ENCODE data around the gene IGF1R. TPM values are rescaled to one million over a fixed set of nuclear protein-coding genes. Genes with fewer than 3 reads are reported as not detected.

The IGF1R gene
- total and polyA plus RNA-seq, 2 of the 13 experiments (the other 11 are each of a cell fraction or from before 2014, with no cell fraction given): 15.9 to 18.4 TPM

DNA sequence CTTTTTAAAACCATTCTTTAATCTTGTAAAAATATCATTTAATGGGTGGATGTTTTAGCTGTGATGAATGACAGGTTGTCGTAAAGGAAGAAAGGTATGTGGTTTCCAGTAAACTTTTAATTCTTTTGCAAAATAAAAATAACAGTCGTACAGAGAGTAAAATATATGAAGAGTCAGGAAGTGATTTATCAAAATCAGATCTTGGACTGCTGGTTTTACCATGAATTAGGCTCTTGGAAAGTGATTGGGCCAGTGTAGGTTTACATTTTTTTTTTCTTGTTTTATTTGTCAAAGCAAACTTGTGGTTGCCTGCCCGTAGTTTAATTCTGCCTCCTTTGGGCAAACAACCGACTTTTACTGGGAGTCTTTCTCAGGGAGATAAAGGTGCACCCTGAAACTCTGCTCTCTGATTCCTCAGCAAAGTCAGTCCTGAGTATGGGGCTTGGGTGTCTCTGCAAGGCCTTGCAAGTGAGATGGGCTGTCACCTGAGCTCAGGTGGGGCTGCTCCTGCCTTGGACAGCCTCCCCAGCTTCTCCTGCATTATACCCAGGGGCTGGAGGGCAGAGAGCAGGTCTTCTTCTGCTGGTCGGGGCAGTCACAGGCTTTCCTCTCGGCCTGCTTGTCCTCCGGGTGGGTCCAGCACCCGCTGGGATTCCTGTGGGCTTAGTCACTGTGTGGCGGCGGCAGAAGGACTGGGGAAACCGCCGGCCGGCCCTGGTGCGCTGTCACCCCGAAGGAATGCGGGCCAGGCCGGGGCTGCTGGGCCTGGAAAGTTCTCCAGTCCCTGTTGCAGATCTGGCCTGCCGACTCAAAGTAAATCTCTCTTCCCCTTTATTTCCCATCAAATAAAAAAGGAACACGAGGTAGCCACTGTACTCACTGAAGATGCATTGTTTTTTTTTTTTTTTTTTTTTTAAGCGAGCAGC, 79.0 kb downstream of the IGF1R start (continued):
- TF ChIP-seq FOXC1 (CRISPR knock-in tag; IDR thresholded peaks at IDR 0.05; ENCODE audit: borderline replicate concordance): no peak
- no peak for TF ChIP-seq NFYC (CRISPR knock-in tag; IDR thresholded peaks at IDR 0.05)
- TF ChIP-seq, protein P1, sequence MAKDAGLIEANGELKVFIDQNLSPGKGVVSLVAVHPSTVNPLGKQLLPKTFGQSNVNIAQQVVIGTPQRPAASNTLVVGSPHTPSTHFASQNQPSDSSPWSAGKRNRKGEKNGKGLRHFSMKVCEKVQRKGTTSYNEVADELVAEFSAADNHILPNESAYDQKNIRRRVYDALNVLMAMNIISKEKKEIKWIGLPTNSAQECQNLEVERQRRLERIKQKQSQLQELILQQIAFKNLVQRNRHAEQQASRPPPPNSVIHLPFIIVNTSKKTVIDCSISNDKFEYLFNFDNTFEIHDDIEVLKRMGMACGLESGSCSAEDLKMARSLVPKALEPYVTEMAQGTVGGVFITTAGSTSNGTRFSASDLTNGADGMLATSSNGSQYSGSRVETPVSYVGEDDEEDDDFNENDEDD (CRISPR knock-in tag; IDR thresholded peaks at IDR 0.05; ENCODE audit: borderline replicate concordance): peak; percentile 35; the same call in 1 of the 2 replicates
- no peak for TF ChIP-seq NR2F6 (IDR thresholded peaks at IDR 0.05)
- no peak; the same call in 1 of the 2 replicates for TF ChIP-seq NR2F6 (CRISPR knock-in tag; IDR thresholded peaks at IDR 0.05)
- no peak for TF ChIP-seq ZSCAN20 (CRISPR knock-in tag; IDR thresholded peaks at IDR 0.05; ENCODE audit: borderline replicate concordance)
- no peak for TF ChIP-seq ZNF556 (CRISPR knock-in tag; IDR thresholded peaks at IDR 0.05; ENCODE audit: borderline replicate concordance)
- no peak for TF ChIP-seq MED13 (CRISPR knock-in tag; IDR thresholded peaks at IDR 0.05)
- TF ChIP-seq JUNB (CRISPR knock-in tag; IDR thresholded peaks at IDR 0.05; ENCODE audit: borderline replicate concordance): peak; percentile 86; the same call in 1 of the 2 replicates
- peak; percentile 62; the same call in 1 of the 2 replicates for TF ChIP-seq HDAC1 (CRISPR knock-in tag; IDR thresholded peaks at IDR 0.05)
- no peak for TF ChIP-seq PRPF4 (IDR thresholded peaks at IDR 0.05; ENCODE audit: low read depth, low read length, poor library complexity, severe bottlenecking)
- peak; percentile 86 for TF ChIP-seq ZBTB7B (CRISPR knock-in tag; IDR thresholded peaks at IDR 0.05)
- TF ChIP-seq SALL1 (CRISPR knock-in tag; IDR thresholded peaks at IDR 0.05): peak; percentile 79
- no peak for TF ChIP-seq CBFB (CRISPR knock-in tag; IDR thresholded peaks at IDR 0.05)
- no peak; the same call in 1 of the 2 replicates for TF ChIP-seq ZNF605 (CRISPR knock-in tag; IDR thresholded peaks at IDR 0.05)
- no peak for TF ChIP-seq CBX2 (IDR thresholded peaks at IDR 0.05; ENCODE audit: low read depth, low read length)
- TF ChIP-seq CBX2 (CRISPR knock-in tag; IDR thresholded peaks at IDR 0.05; ENCODE audit: low read depth): no peak
- TF ChIP-seq, protein P2, sequence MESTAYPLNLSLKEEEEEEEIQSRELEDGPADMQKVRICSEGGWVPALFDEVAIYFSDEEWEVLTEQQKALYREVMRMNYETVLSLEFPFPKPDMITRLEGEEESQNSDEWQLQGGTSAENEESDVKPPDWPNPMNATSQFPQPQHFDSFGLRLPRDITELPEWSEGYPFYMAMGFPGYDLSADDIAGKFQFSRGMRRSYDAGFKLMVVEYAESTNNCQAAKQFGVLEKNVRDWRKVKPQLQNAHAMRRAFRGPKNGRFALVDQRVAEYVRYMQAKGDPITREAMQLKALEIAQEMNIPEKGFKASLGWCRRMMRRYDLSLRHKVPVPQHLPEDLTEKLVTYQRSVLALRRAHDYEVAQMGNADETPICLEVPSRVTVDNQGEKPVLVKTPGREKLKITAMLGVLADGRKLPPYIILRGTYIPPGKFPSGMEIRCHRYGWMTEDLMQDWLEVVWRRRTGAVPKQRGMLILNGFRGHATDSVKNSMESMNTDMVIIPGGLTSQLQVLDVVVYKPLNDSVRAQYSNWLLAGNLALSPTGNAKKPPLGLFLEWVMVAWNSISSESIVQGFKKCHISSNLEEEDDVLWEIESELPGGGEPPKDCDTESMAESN (CRISPR knock-in tag; conservative IDR thresholded peaks at IDR 0.05): 0 out of 2 replicates have a peak, but pooled peaks have one; percentile 42
- TF ChIP-seq, protein P3, sequence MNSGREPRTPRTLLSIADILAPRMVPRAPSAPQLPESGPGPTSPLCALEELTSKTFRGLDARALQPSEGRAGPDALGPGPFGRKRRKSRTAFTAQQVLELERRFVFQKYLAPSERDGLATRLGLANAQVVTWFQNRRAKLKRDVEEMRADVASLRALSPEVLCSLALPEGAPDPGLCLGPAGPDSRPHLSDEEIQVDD (CRISPR knock-in tag; IDR thresholded peaks at IDR 0.05; ENCODE audit: borderline replicate concordance): no peak
- no peak for TF ChIP-seq ZNF350 (CRISPR knock-in tag; IDR thresholded peaks at IDR 0.05; ENCODE audit: borderline replicate concordance, low read depth)
- TF ChIP-seq MTA1 (CRISPR knock-in tag; IDR thresholded peaks at IDR 0.05; ENCODE audit: borderline replicate concordance): 0 out of 2 replicates have a peak, but pooled peaks have one; percentile 47
- peak; percentile 73 for TF ChIP-seq ZEB1 (IDR thresholded peaks at IDR 0.05; ENCODE audit: insufficient replicate concordance, low read depth)
- TF ChIP-seq ZNF337 (CRISPR knock-in tag; IDR thresholded peaks at IDR 0.05; ENCODE audit: borderline replicate concordance, low read depth): no peak
- no peak for TF ChIP-seq ZFP36 (IDR thresholded peaks at IDR 0.05; ENCODE audit: borderline replicate concordance, low read depth, low read length, partially characterized antibody)
- peak; percentile 67; the same call in 1 of the 2 replicates for TF ChIP-seq ZNF878 (CRISPR knock-in tag; IDR thresholded peaks at IDR 0.05)
- TF ChIP-seq ZNF703 (CRISPR knock-in tag; IDR thresholded peaks at IDR 0.05; ENCODE audit: borderline replicate concordance): no peak
- no peak for TF ChIP-seq ZNF577 (CRISPR knock-in tag; IDR thresholded peaks at IDR 0.05; ENCODE audit: borderline replicate concordance, low read depth)
